ENCODE results near the gene IRF2. TPM values are rescaled to one million over a fixed set of nuclear protein-coding genes. Genes with fewer than 3 reads are reported as not detected.

Gene IRF2
- total RNA-seq, 2 donors from 2014 or later, result 17.3 to 24.6 TPM

DNA sequence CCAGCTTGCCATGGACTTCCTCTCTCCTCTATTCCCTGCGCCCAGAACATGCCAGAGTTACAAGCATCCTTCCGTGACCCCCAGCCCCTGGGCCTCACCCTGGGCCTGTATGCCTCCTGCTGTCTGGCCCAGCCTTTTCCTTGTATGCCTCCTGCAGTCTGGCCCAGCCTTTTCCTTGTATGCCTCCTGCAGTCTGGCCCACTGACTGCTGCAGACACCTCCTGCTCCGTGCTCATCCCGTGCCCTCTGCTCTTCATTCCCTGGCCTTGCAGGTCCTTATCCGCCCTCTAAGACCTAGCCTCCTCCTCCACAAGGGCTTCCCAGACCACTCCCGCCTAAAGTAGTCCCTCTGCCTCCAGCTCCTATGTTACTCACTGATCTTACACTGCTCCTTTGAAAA lies 44.2 kb downstream of the IRF2 start:
- no peak for DNase-seq
- peaks cover 28% of the 10 kb centered on the region for H3K36me3 Mint-ChIP-seq (ENCODE audit: low read depth)
- H3K4me3 Mint-ChIP-seq, result no peak overlapping the region
- Histone ChIP-seq H3K27ac (ENCODE audit: low read depth, low read length) (no peak overlapping the region), H3K36me3 (ENCODE audit: control insufficient read depth, insufficient read depth, low read length) (peaks cover 8% of the 10 kb centered on the region), H3K4me1 (ENCODE audit: control insufficient read depth, insufficient read depth, low read length) (no peaks in the 10 kb centered on the region), H3K9me3 (ENCODE audit: control insufficient read depth, low read length) (no peaks in the 10 kb centered on the region), H3K9ac (ENCODE audit: extremely low read depth, low read length, poor library complexity, severe bottlenecking) (no peak overlapping the region), H3K4me3 (ENCODE audit: low read length) (no peak overlapping the region), H3K27me3 (ENCODE audit: control insufficient read depth, insufficient read depth, low read length, poor library complexity, severe bottlenecking) (no peaks in the 10 kb centered on the region)
- H3K27ac Mint-ChIP-seq, result no peak overlapping the region
- no peaks in the 10 kb centered on the region for H3K9me3 Mint-ChIP-seq
- 83 to 84% methylated on average over 4 to 6 of the region's 6 CpGs for WGBS, 2 experiments (ENCODE audit: insufficient coverage in 1 of 2, insufficient read length in 1 of 2)
- H3K27me3 Mint-ChIP-seq (ENCODE audit: insufficient read depth), result no peaks in the 10 kb centered on the region
- TF ChIP-seq, protein P1, sequence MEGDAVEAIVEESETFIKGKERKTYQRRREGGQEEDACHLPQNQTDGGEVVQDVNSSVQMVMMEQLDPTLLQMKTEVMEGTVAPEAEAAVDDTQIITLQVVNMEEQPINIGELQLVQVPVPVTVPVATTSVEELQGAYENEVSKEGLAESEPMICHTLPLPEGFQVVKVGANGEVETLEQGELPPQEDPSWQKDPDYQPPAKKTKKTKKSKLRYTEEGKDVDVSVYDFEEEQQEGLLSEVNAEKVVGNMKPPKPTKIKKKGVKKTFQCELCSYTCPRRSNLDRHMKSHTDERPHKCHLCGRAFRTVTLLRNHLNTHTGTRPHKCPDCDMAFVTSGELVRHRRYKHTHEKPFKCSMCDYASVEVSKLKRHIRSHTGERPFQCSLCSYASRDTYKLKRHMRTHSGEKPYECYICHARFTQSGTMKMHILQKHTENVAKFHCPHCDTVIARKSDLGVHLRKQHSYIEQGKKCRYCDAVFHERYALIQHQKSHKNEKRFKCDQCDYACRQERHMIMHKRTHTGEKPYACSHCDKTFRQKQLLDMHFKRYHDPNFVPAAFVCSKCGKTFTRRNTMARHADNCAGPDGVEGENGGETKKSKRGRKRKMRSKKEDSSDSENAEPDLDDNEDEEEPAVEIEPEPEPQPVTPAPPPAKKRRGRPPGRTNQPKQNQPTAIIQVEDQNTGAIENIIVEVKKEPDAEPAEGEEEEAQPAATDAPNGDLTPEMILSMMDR (conservative IDR thresholded peaks at IDR 0.05), result no peak
- peaks cover 23% of the 10 kb centered on the region for H3K4me1 Mint-ChIP-seq

GRCh38 chr4:184428787-184429186 lies 45.6 kb downstream of the IRF2 start:
- Histone ChIP-seq H3K9me3 (ENCODE audit: control insufficient read depth, low read length) (no peaks in the 10 kb centered on the region), H3K27ac (ENCODE audit: low read depth, low read length) (no peak overlapping the region), H3K9ac (ENCODE audit: extremely low read depth, low read length, poor library complexity, severe bottlenecking) (no peak overlapping the region), H3K36me3 (ENCODE audit: control insufficient read depth, insufficient read depth, low read length) (peaks cover 12% of the 10 kb centered on the region), H3K27me3 (ENCODE audit: control insufficient read depth, insufficient read depth, low read length, poor library complexity, severe bottlenecking) (no peaks in the 10 kb centered on the region), H3K4me1 (ENCODE audit: control insufficient read depth, insufficient read depth, low read length) (no peaks in the 10 kb centered on the region), H3K4me3 (ENCODE audit: low read length) (no peak overlapping the region)
- 96 to 100% methylated on average over 7 to 12 of the region's 12 CpGs for WGBS, 2 experiments (ENCODE audit: insufficient coverage in 1 of 2, insufficient read length in 1 of 2)
- DNase-seq, result no peak
- Mint-ChIP-seq H3K36me3 (ENCODE audit: low read depth) (peaks cover 41% of the 10 kb centered on the region), H3K27me3 (ENCODE audit: insufficient read depth) (no peaks in the 10 kb centered on the region), H3K27ac (no peak overlapping the region), H3K9me3 (no peaks in the 10 kb centered on the region), H3K4me3 (no peak overlapping the region), H3K4me1 (peaks cover 23% of the 10 kb centered on the region)
- TF ChIP-seq, protein P1 (conservative IDR thresholded peaks at IDR 0.05), result no peak

- H3K9me3 Mint-ChIP-seq, result peaks cover 7% of the 10 kb centered on the region
- Histone ChIP-seq H3K9ac (ENCODE audit: extremely low read depth, low read length, poor library complexity, severe bottlenecking) (no peak overlapping the region), H3K9me3 (ENCODE audit: control insufficient read depth, low read length) (peaks cover 5% of the 10 kb centered on the region), H3K36me3 (ENCODE audit: control insufficient read depth, insufficient read depth, low read length) (peaks cover 21% of the 10 kb centered on the region), H3K27me3 (ENCODE audit: control insufficient read depth, insufficient read depth, low read length, poor library complexity, severe bottlenecking) (no peaks in the 10 kb centered on the region), H3K4me1 (ENCODE audit: control insufficient read depth, insufficient read depth, low read length) (no peaks in the 10 kb centered on the region), H3K27ac (ENCODE audit: low read depth, low read length) (no peak overlapping the region), H3K4me3 (ENCODE audit: low read length) (no peak overlapping the region)
- H3K4me1 Mint-ChIP-seq, result peaks cover 23% of the 10 kb centered on the region
- WGBS, 2 experiments (ENCODE audit: insufficient coverage in 1 of 2, insufficient read length in 1 of 2), result no CpG with 5 or more reads among the region's 1 CpG
- DNase-seq, result no peak
- TF ChIP-seq, protein P1 (conservative IDR thresholded peaks at IDR 0.05), result no peak
- H3K27ac Mint-ChIP-seq, result no peak overlapping the region
- H3K4me3 Mint-ChIP-seq, result no peak overlapping the region
- H3K36me3 Mint-ChIP-seq (ENCODE audit: low read depth), result peaks cover 52% of the 10 kb centered on the region
- H3K27me3 Mint-ChIP-seq (ENCODE audit: insufficient read depth), result no peaks in the 10 kb centered on the region
These were observed 46.7 kb downstream of the IRF2 start for GRCh38 chr4:184427687-184428086.

Data from endodermal cell (in vitro differentiated cells).